Neuronal stem cell (in vitro differentiated cells): Measurements from ENCODE around the gene QPCT.

Experiments used
- DNase-seq: peaks from one replicate; pipeline ENCODE4 v3.0.0-alpha.2; 2013; ENCODE audit warnings: low spot score
- H2AFZ ChIP-seq: one replicate; pipeline ENCODE4 v1.6.1; 2013; ENCODE audit warnings: mild to moderate bottlenecking, low read length, inconsistent platforms
- H2AK5ac ChIP-seq: 2 replicates; pipeline ENCODE4 v1.6.1; 2013; ENCODE audit warnings: low read depth, mild to moderate bottlenecking, inconsistent platforms, low read length, moderate library complexity, mixed read lengths
- H2BK120ac ChIP-seq: 2 replicates; pipeline ENCODE4 v1.6.1; 2013; ENCODE audit warnings: low read depth, mild to moderate bottlenecking, inconsistent platforms, low read length, moderate library complexity, mixed read lengths
- H2BK12ac ChIP-seq: one replicate; pipeline ENCODE4 v1.6.1; 2013; ENCODE audit warnings: low read length, inconsistent platforms
- H2BK15ac ChIP-seq: 2 replicates; pipeline ENCODE4 v1.6.1; 2013; ENCODE audit warnings: mild to moderate bottlenecking, low read length, inconsistent platforms, mixed read lengths
- H2BK5ac ChIP-seq: one replicate; pipeline ENCODE4 v1.6.1; 2013; ENCODE audit warnings: inconsistent platforms, mild to moderate bottlenecking, low read length, moderate library complexity
- H3K14ac ChIP-seq: one replicate; pipeline ENCODE4 v1.6.1; 2013; ENCODE audit warnings: low read length, inconsistent platforms
- H3K18ac ChIP-seq: 2 replicates; pipeline ENCODE4 v1.6.1; 2013; ENCODE audit warnings: low read length, inconsistent platforms
- H3K23ac ChIP-seq: 2 replicates; pipeline ENCODE4 v1.6.1; 2013; ENCODE audit warnings: low read depth, mild to moderate bottlenecking, mixed read lengths, low read length, inconsistent platforms; ENCODE audit not compliant: poor library complexity
- H3K27ac ChIP-seq: replicated peaks from 3 replicates; pipeline ENCODE4 v1.5.1; 2013; ENCODE audit warnings: low read length, inconsistent platforms
- H3K27me3 ChIP-seq, 3 experiments: 2 replicates each; pipeline ENCODE4 v1.6.1; 2013; ENCODE audit warnings: low read length in 3 of 3, mild to moderate bottlenecking in 2 of 3, inconsistent platforms in 1 of 3, low read depth in 1 of 3, mixed read lengths in 1 of 3, moderate library complexity in 1 of 3; ENCODE audit not compliant: control insufficient read depth in 3 of 3, insufficient read depth in 3 of 3
- H3K36me3 ChIP-seq, 2 donors: replicated peaks in 1 of 2; 2 replicates each; pipeline ENCODE4 v1.6.1; 2013; ENCODE audit warnings: low read length in 2 of 2; ENCODE audit not compliant: control insufficient read depth in 2 of 2, insufficient read depth in 2 of 2
- H3K4ac ChIP-seq: 2 replicates; pipeline ENCODE4 v1.6.1; 2013; ENCODE audit warnings: inconsistent platforms, mild to moderate bottlenecking, low read length, moderate library complexity
- H3K4me1 ChIP-seq, 2 donors: 1 replicate in 1 of 2; 2 replicates in 1 of 2; pipeline ENCODE4 v1.6.1; 2013; ENCODE audit warnings: low read length in 2 of 2, low read depth in 1 of 2; ENCODE audit not compliant: control insufficient read depth in 2 of 2, insufficient read depth in 1 of 2
- H3K4me2 ChIP-seq: one replicate; pipeline ENCODE4 v1.6.1; 2013; ENCODE audit warnings: mild to moderate bottlenecking, low read length, inconsistent platforms; ENCODE audit not compliant: insufficient read depth, poor library complexity, severe bottlenecking
- H3K4me3 ChIP-seq, 2 donors: 2 replicates each; pipeline ENCODE4 v1.5.1; 2013; ENCODE audit warnings: low read length in 2 of 2, mild to moderate bottlenecking in 2 of 2, inconsistent platforms in 1 of 2, moderate library complexity in 1 of 2
- H3K79me1 ChIP-seq: one replicate; pipeline ENCODE4 v1.6.1; 2013; ENCODE audit warnings: low read depth, mild to moderate bottlenecking, inconsistent platforms, low read length, moderate library complexity
- H3K9ac ChIP-seq: one replicate; pipeline ENCODE4 v1.6.1; 2013; ENCODE audit warnings: mild to moderate bottlenecking, low read depth, low read length, inconsistent platforms; ENCODE audit not compliant: poor library complexity
- H3K9me3 ChIP-seq, 2 donors: replicated peaks in 1 of 2; 2 replicates each; pipeline versions ENCODE3 to v1.6.1; 2013; ENCODE audit warnings: low read length in 2 of 2, mild to moderate bottlenecking in 2 of 2, inconsistent platforms in 1 of 2, low read depth in 1 of 2, mixed read lengths in 1 of 2, moderate library complexity in 1 of 2; ENCODE audit not compliant: control insufficient read depth in 2 of 2, insufficient read depth in 1 of 2
- H4K8ac ChIP-seq: one replicate; pipeline ENCODE4 v1.6.1; 2013; ENCODE audit warnings: low read depth, mild to moderate bottlenecking, inconsistent platforms, low read length, moderate library complexity
- H4K91ac ChIP-seq: one replicate; pipeline ENCODE4 v1.6.1; 2013; ENCODE audit warnings: low read length, low read depth, mild to moderate bottlenecking, inconsistent platforms; ENCODE audit not compliant: poor library complexity
- WGBS, 2 donors: extraction: QIAGEN DNeasy Blood & Tissue Kit; methylation state at CpG; one replicate each; pipeline ENCODE4 v1.1.7; 2013; ENCODE audit warnings: missing lambda C conversion rate in 2 of 2, mixed read lengths in 1 of 2; ENCODE audit not compliant: insufficient read length in 2 of 2, insufficient replicate concordance in 1 of 2; ENCODE audit errors: extremely low coverage in 2 of 2; 5-methylcytosine and 5-hydroxymethylcytosine counted together

Gene QPCT

GRCh38 chr2:37300146-37300545, 44.3 kb upstream of the QPCT start:
- H3K36me3 ChIP-seq, result peaks cover 0 to 15% of the 10 kb centered on the region in 2 donors
- H2BK120ac ChIP-seq, result no peak overlapping the region
- H2AFZ ChIP-seq, result no peak overlapping the region
- DNase-seq, result no peak
- H3K14ac ChIP-seq, result no peak overlapping the region
- H2BK15ac ChIP-seq, result no peak overlapping the region
- H3K18ac ChIP-seq, result no peak overlapping the region
- no peak overlapping the region for H3K23ac ChIP-seq
- no peak overlapping the region for H4K91ac ChIP-seq
- H3K4me1 ChIP-seq, result no peaks in the 10 kb centered on the region
- no peaks in the 10 kb centered on the region for H3K27me3 ChIP-seq
- no peak overlapping the region for H3K27ac ChIP-seq
- no peak overlapping the region for H3K4me3 ChIP-seq
- no peak overlapping the region for H4K8ac ChIP-seq
- H3K9ac ChIP-seq, result no peak overlapping the region
- no peak overlapping the region for H2AK5ac ChIP-seq
- H3K4me2 ChIP-seq, result no peak overlapping the region
- no peak overlapping the region for H2BK12ac ChIP-seq
- H3K79me1 ChIP-seq, result no peaks in the 10 kb centered on the region
- H3K9me3 ChIP-seq, result peaks cover 0 to 3% of the 10 kb centered on the region in 2 donors
- H3K4ac ChIP-seq, result no peak overlapping the region
- H2BK5ac ChIP-seq, result no peak overlapping the region

GRCh38 chr2:37300578-37300977, 43.9 kb upstream of the QPCT start:
- H3K4me1 ChIP-seq, result no peaks in the 10 kb centered on the region
- no peak overlapping the region for H2AK5ac ChIP-seq
- H3K23ac ChIP-seq, result no peak overlapping the region
- no peak overlapping the region for H3K4me2 ChIP-seq
- H4K8ac ChIP-seq, result no peak overlapping the region
- no CpG with 5 or more reads among the region's 4 CpGs for WGBS, 2 donors
- H3K79me1 ChIP-seq, result no peaks in the 10 kb centered on the region
- peaks cover 0 to 13% of the 10 kb centered on the region in 2 donors for H3K36me3 ChIP-seq
- no peak overlapping the region for H3K27ac ChIP-seq
- no peak overlapping the region for H3K4ac ChIP-seq
- H3K9me3 ChIP-seq, result peaks cover 0 to 3% of the 10 kb centered on the region in 2 donors
- H2BK120ac ChIP-seq, result no peak overlapping the region
- H3K4me3 ChIP-seq, result no peak overlapping the region
- H4K91ac ChIP-seq, result no peak overlapping the region
- H3K9ac ChIP-seq, result no peak overlapping the region
- DNase-seq, result no peak
- no peak overlapping the region for H3K14ac ChIP-seq
- H2BK12ac ChIP-seq, result no peak overlapping the region
- H3K18ac ChIP-seq, result no peak overlapping the region
- no peak overlapping the region for H2BK5ac ChIP-seq
- no peaks in the 10 kb centered on the region for H3K27me3 ChIP-seq
- H2AFZ ChIP-seq, result no peak overlapping the region
- H2BK15ac ChIP-seq, result no peak overlapping the region

GRCh38 chr2:37301408-37301807, 43.0 kb upstream of the QPCT start:
- Histone ChIP-seq H4K8ac (no peak overlapping the region), H2BK15ac (no peak overlapping the region), H3K79me1 (no peaks in the 10 kb centered on the region), H3K36me3 (peaks cover 0 to 13% of the 10 kb centered on the region in 2 donors), H3K27me3 (no peaks in the 10 kb centered on the region), H3K9ac (no peak overlapping the region), H2BK5ac (no peak overlapping the region), H3K4me1 (no peaks in the 10 kb centered on the region), H2BK12ac (no peak overlapping the region), H3K4me3 (no peak overlapping the region), H3K9me3 (peaks cover 0 to 3% of the 10 kb centered on the region in 2 donors), H3K4me2 (no peak overlapping the region), H4K91ac (no peak overlapping the region), H2BK120ac (no peak overlapping the region), H3K18ac (no peak overlapping the region), H2AFZ (no peak overlapping the region), H3K14ac (no peak overlapping the region), H3K23ac (no peak overlapping the region), H2AK5ac (no peak overlapping the region), H3K4ac (no peak overlapping the region), H3K27ac (no peak overlapping the region)
- WGBS, 2 donors, result no CpG with 5 or more reads among the region's 2 CpGs
- DNase-seq, result no peak

- Histone ChIP-seq H2BK120ac (no peak overlapping the region), H2AK5ac (no peak overlapping the region), H3K79me1 (no peaks in the 10 kb centered on the region), H3K18ac (no peak overlapping the region), H2BK15ac (no peak overlapping the region), H3K27me3 (no peaks in the 10 kb centered on the region), H3K9me3 (peaks cover 0 to 3% of the 10 kb centered on the region in 2 donors), H3K4me3 (no peak overlapping the region), H2BK5ac (no peak overlapping the region), H3K4me1 (no peaks in the 10 kb centered on the region), H3K36me3 (peaks cover 0 to 10% of the 10 kb centered on the region in 2 donors), H3K4me2 (no peak overlapping the region), H4K91ac (no peak overlapping the region), H2AFZ (no peak overlapping the region), H3K23ac (no peak overlapping the region), H4K8ac (no peak overlapping the region), H3K9ac (no peak overlapping the region), H3K4ac (no peak overlapping the region), H3K27ac (no peak overlapping the region), H3K14ac (no peak overlapping the region), H2BK12ac (no peak overlapping the region)
- WGBS, 2 donors, result no CpG with 5 or more reads among the region's 9 CpGs
- DNase-seq, result no peak
Measured at GRCh38 chr2:37302701-37303252, 41.7 kb upstream of the QPCT start.
